T-helper 2 cell (primary cell): ENCODE measurements around the gene C2orf92.
"Not testable (repeated sequence)": the region's sequence is repeated elsewhere in the genome, so short reads cannot be mapped to it uniquely, and the experiment has no call there.

ENCODE experiments used
- DNase-seq, 5 experiments: peaks; one replicate each; pipeline versions ENCODE4 v3.0.0 to v3.0.0-alpha.2; 2012 to 2022

Gene C2orf92

DNA sequence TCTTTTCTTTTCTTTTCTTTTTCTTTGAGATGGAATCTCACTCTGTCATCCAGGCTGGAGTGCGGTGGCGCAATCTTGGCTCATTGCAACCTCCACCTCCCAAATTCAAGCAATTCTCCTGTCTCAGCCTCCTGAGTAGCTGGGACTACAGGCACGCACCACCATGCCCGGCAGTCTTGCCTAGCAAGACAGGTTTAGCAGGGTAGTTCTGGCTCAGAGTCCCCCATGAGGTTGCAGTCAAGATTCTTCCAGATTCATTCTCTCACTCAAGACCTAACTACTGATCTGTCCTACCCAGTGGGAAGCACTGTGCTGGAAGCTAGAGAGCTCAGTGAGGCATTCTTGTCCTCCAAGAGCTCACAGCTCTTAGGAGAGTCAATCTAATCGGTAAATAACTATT lies 26.2 kb downstream of the C2orf92 start:
- no peak for DNase-seq

DNA sequence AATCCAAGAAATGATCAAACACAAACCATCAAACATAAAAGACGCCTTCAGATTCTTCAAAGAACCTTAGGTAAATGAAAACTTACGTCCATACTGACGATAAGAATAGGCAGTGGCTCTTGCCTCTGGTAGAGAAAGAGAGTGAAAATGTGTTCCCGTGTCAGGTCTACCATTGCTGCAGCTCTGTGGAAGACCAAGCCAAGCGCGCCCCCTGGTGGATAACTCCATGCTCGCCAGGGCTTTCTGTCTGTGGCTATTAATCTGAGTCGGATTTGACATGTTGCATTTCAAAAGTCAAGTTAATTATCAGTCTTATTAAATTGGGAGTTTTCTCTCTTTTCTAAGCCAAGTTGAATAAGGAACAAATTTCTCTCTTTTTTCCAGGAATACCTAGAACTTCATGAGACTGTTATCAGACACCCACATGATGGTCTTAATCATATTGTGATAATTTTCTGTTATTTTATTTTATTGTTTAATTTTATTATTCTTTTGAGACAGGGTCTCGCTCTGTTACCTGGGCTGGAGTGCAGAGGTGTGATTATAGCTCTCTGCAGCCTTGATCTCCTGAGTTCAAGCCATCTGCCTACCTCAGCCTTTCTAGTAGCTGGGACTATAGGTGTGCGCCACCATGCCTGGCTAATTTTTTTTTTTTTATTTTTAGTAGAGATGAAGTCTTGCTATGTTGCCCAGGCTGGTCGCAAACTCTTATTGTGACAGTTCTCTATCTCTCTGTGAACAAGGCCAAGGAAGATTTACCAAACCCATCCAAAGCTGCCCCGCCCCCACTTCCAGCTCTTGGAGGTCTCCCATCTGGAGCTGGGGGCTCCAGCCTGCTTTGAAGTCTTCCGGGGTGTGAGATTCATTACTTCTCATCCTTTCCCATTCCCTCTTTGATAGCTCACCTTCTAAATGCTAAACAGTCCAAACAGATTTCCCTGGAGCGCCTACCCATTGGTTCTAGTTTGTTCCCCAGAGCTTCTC lies 28.0 kb downstream of the C2orf92 start:
- DNase-seq: peak; percentile 74 to 91 (median 87)

DNA sequence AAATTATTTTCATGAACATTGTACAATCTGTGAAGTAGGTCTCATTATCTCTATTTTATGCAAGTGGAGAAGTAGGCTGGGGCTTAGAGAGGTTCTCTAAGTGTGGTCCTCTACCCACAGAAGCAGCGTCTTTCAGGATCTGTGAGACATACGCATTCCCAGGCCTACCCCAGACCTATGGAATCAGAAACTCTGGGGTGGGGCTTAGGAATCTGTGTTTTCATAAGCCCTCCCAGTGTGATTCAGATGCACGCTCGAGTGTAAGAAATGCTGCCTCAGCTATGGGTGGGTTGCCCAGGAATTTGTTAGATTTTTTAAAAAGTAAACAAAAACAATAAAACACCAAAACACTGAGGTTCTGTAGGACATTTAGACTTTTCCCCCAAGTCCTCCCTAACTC lies 29.0 kb downstream of the C2orf92 start:
- no peak for DNase-seq

DNA sequence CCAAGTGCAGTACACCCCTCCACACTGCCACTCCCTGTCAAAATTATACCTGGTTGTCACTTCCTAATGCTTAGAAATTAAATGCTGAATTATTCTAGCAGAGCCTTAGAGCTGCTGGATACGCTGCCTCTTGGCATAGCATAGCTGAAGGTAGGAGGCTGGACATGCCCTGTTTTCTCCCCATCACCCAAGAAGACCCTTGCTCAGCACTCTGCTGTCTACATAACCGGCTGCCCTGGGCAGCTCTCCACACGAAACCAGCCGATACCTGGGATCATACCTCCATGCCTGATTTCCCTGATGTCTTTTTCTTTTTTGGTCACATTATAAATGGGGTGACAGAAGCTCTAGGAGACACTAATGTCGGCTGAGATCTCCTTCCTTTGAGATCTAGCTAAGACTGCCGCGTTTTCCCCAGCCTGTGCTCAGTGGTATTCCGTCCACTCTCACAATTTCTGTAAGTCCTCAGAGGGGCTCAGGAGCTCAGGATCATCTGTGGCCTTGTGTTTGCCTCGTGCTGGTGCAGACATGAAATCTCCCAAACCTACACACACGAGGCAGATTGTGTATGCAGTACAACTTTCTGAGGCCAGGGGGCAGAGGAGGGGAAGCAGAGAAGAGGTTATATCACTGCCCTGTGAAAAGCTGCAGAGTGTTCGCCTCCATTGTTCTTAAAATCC lies 30.4 kb downstream of the C2orf92 start:
- peak in 4 of 5 experiments; percentile 30 to 76 (median 46) for DNase-seq

DNA sequence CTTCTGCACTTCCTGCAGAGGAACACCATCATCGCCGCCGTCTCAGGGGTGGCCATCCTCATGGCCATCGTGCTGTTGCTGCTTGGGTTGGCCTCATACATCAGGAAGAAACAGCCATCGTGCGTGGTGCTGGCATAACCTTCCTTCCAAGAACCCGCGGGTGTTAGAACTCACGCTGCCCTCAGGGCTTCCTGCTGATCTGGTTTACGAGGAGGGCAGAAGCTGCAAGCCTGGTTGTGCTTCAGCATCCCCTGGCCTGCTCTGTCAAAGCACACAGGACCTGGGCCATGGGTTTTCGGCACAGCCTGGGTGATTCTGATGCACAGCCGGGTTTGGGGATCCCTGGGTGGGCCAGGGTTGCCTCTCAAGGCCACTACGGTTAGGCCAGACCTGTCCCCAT lies 31.7 kb downstream of the C2orf92 start:
- DNase-seq: no peak

DNA sequence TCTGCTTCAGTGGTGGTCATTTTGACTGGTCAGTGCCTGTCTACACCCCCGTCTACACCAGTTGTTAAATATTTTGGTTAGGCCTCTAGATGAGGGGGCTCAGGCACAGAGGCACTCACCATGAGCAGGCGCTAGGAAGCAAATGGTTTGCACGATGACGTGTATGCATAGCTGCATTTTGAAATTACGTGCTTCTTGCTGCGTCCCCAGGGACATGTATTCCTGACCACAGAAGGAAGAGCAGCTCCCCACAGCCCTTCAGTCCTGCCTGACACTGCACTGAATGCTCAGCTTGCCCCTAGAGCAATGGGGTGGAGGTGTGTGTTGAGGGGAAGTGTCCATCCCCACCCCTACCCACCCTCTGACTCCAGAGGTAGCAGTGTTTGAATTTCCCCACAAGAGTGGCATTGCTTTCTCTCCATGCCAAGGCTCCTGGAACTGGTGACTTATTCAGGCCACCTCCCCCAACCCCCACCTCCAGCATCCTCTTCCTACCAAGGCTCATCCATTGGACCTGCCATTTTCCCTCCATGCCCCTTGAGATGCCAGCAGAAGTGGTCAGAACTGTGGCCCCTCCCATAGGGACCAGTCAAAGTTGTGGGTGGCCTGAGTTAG lies 32.4 kb downstream of the C2orf92 start:
- no peak for DNase-seq

DNA sequence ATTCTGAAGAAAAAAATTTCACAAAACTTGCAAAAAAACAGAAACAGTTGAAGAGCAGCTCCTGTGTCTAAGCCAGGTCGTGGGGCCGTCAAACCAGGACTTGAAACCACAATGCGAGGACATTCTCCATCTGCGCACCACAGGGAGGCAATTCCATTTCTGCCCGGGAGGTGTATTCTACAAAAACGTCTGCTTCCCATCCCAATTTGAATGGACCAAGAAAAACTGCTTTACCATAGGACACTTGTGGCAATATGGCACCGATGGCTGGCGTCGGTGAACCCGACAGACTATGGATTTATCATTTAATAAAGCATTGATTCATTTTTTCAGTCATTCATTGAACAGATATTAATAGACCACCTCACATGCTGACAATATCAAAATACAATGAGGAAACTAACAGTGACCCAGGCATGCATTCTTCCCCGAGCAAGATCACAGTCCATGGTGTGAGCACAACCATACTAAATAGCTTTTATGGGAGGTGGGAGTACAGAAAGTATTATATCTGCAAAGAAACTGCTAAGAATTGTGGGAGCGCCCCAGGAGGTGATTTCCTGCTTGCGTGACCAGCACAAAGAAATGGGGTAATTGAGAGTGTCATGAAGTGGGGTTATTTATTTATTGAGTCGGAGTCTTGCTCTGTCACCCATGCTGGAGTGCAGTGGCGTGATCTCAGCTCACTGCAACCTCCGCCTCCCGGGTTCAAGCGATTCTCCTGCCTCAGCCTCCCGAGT lies 33.4 kb downstream of the C2orf92 start:
- no peak for DNase-seq

DNA sequence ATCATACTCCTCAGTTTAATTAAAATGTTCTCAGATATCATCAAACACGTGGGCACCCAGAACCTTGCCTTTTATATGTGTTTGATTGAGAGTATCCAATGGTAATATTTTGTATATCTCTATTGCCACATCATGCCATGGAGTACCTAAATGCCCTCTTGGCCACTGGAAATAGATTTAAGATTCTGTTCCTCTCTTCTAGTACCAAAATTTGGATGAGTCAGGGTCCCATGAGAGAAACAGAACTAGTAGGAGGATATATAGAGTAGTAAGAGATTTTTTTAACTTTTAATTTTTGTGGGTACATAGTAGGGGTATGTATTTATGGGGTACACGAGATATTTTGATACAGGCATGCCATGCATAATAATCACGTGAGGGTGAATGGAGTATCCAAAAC lies 34.2 kb downstream of the C2orf92 start:
- no peak for DNase-seq

DNA sequence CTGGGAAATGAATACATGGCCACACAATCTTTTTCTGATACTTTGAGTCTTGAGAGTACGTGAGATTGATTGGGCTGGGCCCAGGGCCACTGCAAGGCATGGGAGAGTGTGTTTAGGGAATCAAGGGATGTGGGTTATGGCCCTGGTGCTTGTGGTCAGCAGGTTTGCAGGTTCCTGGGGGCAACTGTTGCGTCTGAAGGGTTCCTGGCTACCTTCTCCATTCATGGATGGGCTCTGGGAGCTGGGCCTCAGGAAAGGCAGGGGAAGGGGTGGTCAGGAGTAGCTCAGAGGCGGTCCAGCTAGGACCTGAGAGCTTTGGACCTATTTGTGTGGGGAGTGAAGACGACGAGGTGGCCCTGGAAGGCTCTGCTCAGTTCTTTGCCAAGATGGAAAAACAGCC lies 35.5 kb downstream of the C2orf92 start:
- no peak for DNase-seq

DNA sequence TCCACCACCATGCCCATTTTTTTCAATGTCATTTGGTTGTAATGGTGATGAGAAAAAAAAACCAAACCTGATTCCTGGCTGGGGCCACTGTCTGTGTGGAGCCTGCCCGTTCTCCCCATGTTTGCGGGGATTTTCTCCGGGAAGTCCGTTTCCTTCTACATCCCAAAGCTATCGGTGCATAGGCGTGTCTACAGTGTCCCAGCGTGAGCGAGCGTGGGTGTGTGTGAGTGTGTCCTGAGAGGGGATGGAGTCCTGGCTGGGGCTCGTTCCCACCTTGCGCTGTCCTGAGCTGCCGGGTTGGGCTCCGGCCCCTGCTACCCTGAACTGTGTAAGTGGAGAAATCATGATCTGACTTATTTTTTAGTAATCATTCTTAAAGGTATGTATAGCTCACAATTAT lies 36.6 kb downstream of the C2orf92 start:
- no peak for DNase-seq

DNA sequence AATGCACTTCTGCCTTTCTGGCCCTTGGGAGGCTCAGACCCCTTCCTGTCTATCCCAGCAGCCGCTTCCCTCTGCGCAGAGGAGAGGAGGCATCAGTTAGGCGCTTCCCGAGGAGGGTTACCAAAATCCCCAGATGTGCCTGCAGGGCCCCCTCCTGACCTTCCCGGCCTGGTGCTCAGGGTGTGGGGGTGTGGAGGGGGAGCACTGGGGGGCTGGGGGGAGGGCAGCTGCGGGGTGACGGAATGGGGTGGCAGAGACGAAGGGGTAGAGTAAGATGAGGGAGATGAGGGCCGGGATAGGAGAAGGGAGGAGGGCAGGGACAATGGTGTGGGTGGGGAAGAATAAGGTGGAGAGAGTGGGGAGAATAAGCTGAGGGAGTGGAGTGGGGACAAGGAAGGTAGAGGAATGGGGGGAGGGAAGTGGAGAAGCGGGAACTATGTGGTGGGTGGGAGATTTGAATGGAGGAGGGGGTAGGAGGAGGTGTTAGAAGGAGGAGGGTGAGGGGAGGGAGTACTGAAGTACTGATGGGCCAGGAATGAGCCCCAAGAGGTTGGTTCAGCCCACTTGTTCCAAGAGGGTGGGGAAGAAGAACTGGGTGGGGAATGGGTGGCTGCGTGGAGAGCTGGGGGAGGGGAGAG lies 37.3 kb downstream of the C2orf92 start:
- no peak for DNase-seq

DNA sequence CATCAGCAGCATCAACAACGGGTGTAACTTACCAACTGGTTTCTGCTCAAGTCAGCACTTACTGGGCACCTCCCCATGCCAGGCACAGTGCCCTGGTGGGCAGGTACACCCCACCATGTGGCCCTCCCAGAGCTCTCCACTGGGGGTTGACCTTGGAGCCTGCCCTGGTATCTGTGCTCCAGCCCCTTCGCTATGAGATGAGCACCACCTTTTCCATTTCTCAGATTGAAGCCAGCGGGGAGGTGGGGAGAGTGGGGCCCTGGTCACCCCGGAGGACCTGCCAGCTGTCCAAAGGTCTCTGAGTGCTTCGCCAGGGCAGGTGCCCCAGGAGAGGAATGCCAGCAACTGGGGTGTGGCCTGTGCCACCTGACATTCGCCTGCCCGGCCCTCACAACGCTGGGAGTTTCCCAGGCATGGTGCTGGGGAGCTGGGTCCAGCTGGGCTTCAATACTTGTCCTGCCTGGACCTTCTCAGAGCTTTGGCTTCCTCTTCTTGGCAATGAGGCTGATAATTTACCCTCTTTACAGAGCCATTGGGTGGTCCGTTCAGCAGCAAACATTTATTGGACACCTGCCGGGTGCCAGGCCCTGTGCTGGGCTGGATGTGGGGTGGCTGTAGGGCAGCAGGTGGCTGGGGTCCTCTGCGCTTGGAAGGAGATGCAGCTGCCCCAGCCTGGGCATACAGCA lies 38.0 kb downstream of the C2orf92 start:
- no peak for DNase-seq

DNA sequence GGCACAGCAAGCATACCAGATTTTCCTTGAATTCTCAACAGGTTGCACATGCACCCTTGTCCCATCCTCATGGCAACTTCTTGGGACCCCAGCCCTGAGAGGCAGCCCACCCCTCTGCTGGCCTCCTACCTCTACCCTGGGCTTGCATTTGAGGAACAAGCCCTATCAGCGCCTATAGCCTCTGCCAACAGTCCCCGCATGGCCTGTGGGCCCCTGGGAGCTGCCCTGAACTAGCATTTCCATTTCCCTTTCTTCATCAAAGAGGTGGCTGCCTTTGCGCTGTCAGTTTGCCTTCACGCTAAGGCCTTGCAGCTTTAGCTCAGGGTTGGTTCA lies 38.5 kb downstream of the C2orf92 start:
- no peak for DNase-seq

DNA sequence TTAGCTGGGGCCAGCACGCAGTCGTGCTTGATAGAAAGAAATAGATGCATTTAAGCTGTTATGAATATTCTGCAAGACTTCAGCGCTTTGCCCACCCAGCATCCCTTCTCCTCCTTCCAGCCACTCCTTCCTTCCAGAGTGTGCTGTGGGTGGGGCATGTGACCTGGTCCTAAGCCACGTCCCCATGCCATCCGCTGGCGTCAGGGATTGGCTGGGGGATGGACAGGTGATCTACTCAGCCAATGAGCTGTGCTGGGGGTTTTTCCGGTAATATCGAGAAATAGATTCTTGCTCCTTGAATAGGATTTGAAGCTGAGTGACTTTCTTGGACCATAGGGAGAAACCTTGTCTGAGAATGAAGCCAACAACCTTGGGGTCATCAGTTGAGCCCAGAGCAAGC lies 39.1 kb downstream of the C2orf92 start:
- DNase-seq: no peak

DNA sequence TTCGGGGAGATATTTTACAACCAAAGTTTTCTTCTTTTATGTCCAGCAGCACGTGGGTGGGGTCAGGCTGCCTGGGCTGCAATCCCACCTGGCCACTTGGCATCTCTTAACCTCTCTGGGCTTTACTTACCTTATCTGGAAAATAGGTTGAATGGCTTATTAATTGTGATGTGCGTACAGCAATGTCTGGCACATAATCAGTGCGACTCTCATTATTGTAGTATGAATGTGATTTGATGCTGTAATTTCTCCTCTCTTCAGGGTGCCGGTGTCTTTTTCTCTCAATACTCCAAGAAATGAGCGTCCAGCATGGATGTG lies 41.8 kb downstream of the C2orf92 start:
- DNase-seq: no peak

DNA sequence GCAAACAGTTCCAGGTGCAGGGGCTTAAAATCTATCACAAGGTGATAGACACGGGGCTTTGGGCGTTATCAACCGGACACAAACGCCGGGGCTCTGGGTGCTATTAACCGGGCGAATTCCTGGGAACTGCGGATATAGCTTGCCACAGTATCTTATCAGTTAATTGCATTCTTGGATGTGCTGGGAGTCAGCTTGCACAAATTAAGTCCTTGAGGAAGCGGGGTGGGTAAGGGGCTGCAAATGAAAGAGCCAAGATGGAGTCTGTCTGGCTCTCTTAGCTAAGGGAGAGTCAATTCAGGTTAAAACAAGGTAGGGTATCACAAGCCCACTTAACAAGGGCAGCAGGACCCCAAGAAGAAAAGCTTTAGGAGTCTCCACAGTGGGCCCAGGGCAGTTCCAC lies 42.7 kb downstream of the C2orf92 start:
- not testable (repeated sequence) for DNase-seq

DNA sequence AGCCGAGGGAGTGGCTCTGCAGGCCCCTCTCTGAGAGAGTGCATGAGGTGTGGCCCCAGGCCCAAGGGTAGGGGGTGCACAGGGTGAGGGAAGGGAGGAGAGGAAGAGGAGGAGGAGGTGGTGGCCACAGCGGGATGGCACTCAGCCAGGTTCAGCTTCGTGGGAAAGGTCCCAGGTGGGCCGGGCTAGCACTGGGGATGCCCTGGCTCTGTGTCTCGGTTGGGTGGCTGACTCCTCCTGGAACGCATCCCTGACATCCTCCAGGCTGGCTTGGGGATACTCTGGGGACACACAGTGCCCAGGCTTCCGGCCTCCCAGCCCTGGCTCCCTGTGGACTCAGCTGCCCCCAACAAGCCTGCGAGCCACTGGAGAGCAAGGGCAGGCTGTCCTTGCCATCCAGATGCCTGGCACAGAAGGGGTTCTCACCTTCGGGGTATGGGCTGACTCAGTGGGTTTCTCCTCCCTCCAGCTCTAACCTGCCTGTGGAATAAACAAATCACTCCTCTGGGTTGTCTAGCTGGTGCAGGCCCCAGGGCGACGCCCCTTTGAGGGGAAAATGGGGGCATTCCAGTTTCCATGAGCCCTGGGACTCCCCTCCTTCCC lies 43.3 kb downstream of the C2orf92 start:
- peak in 4 of 5 experiments; percentile 27 to 33 (median 30) for DNase-seq

DNA sequence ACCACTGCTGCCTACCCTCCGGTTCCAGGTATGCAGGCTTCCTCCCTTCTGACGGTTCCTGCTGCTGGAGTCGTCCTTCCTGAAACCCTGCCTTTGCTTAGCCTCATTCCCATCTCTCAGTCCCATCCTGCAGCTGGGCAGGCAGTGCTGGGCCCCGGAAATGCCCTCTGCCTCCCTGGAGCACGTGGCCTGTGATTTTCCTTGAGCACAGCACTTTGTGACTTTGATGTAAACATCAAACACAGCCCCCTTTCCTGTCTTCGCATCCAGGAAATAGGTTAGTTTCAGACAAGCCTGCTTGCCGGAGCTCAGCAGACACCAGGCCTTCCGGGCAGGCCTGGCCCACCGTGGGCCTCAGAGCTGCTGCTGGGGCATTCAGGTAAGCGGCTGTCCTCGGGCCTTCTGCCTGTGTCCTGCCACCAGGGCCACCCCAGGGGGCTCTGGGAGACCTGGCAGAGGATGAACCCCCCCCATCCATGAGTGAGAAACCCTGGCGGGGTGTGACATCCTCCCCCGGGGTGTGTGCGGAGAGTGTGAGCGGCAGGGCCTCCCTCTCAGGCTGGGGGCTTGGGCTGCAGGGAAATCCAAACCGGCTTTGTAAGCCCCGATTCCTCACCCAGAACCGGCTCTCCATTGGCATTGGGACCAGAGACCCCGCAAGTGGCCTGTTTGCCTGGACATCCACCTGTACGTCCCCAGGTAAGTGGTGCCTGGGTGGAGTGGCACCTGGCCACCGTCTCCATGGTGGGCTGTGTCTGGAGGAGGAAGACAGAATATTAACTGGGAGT lies 44.0 kb downstream of the C2orf92 start, which contains the start of gene ZAP70:
TSS of gene ZAP70 (plus strand) at position 281 of the 788 bp plus-strand sequence. CDS start 10,461 bp downstream, outside the sequence.
- DNase-seq: peak in 4 of 5 experiments; percentile 24 to 89 (median 61)

DNA sequence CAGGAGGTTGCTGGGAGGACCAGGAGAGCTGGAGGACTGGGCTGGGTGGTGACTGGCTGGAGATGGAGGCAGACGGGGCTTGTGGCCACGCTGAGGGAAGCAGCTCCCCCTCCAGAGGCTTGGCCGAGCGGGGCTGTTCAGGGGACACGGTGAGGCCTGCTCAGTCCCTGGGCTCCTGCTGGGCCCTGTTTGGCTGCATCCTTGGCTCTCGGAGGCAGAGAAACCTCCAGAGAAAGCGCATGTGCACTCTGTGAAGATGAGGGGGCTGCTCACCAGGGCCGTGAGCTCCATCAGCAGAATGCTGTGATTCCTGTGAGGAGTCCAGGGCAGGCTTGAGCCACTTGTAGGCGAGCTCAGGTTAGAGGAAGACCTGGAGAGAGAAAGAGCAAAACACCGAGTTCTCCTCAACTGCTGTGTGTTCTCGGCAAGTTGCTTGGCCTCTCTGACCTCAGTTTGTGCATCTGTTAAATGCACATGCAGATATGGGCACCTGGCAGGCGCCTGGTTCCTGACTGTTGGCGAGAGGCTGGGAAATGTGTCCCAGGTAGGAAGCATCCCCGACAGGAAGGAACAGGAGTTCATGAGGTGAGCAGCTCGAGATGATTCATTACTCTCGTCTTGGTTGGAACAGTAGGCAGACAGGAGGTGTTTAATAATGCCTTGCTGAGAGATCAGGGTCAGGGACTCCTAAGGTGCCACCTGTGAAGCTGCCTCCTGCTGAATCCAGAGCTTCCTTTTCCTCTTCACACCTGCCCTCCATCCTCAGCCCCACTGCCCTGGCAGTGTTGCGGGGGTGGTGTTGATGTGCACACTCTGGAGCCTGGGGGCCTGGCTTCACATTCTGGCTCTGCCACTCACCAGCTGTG lies 44.8 kb downstream of the C2orf92 start:
- DNase-seq: peak in 1 of 5 experiments; percentile 49
